ENCODE results near the gene SLC16A3.

- TF ChIP-seq CTCF (IDR thresholded peaks at IDR 0.05), result no peak
- no peak for TF ChIP-seq POLR2A (IDR thresholded peaks at IDR 0.05)
- TF ChIP-seq EP300 (IDR thresholded peaks at IDR 0.05), result no peak
- TF ChIP-seq POLR2AphosphoS5 (IDR thresholded peaks at IDR 0.05), result no peak
Observed at GRCh38 chr17:82258555-82258954, 29.7 kb downstream of the SLC16A3 start.

Measured in stomach (tissue), 4 donors.